GM12878 (cell line): ENCODE data around the gene GTF2F2. TPM values are rescaled to one million over a fixed set of nuclear protein-coding genes. Genes with fewer than 3 reads are reported as not detected.

Experiments used
- ATAC-seq: fragments of 200-7000 bp; cut with Tn5 transposase; 3 replicates; pipeline ENCODE4 v1.9.1; 2020; ENCODE audit warnings: mild to moderate bottlenecking, moderate library complexity
- BruUV-seq: library from RNA; stranded (reverse); fragments of 400-500 nt; replicated peaks from 2 replicates; lab custom pipeline; 2021; lab: Mats Ljungman, UMichigan
- CTCF ChIA-PET: fragments of 300-600 bp; sonication (Branson Sonifier 250); formaldehyde crosslinking; extraction: SDS; loops from one replicate; lab custom pipeline; 2021; ENCODE audit warnings: inconsistent platforms; lab: Yijun Ruan, JAX
- POLR2A ChIA-PET: fragments of 350-600 bp; formaldehyde crosslinking; extraction: SDS; loops from one replicate; lab custom pipeline; 2021; ENCODE audit warnings: inconsistent platforms; lab: Charles Lee
- RAD21 ChIA-PET: fragments of 300-600 bp; sonication (Branson Sonifier 250); formaldehyde crosslinking; loops from one replicate; lab custom pipeline; 2023; ENCODE audit warnings: antibody characterized with exemption; ENCODE audit not compliant: unreplicated experiment; lab: Charles Lee
- SMC1A ChIA-PET: fragments of 300-600 bp; sonication (Branson Sonifier 250); formaldehyde crosslinking; loops from one replicate; lab custom pipeline; 2023; ENCODE audit not compliant: unreplicated experiment, uncharacterized antibody; lab: Charles Lee
- DNase-seq: peaks from one replicate; pipeline ENCODE4 v3.0.0-alpha.2; 2011; ENCODE audit warnings: low read depth, low spot score
- FAIRE-seq: peaks from 3 replicates; lab custom pipeline; 2011; peaks lifted over from hg19 to GRCh38; lab: Jason Lieb, UNC
- H2AFZ ChIP-seq: 2 replicates; pipeline ENCODE4 v1.6.0; 2011; ENCODE audit warnings: low read depth, low read length, control low read depth; ENCODE audit not compliant: control insufficient read depth
- H3K27ac ChIP-seq: 2 replicates; pipeline ENCODE4 v1.5.1; 2011; ENCODE audit warnings: control low read depth; ENCODE audit not compliant: control insufficient read depth, insufficient read depth
- H3K27me3 ChIP-seq, 2 experiments: replicated peaks in 1 of 2; 2 replicates each; pipeline versions ENCODE4 v1.6.0 to v1.6.1; 2011; ENCODE audit warnings: low read length in 1 of 2; ENCODE audit not compliant: control insufficient read depth in 2 of 2, insufficient read depth in 2 of 2
- H3K36me3 ChIP-seq, 2 experiments: 2 replicates each; pipeline ENCODE4 v1.5.1; 2011; ENCODE audit warnings: low read length in 1 of 2; ENCODE audit not compliant: control insufficient read depth in 2 of 2, insufficient read depth in 2 of 2
- H3K4me1 ChIP-seq: 2 replicates; pipeline ENCODE4 v1.6.1; 2011; ENCODE audit warnings: mild to moderate bottlenecking, low read length, moderate library complexity, mixed read lengths; ENCODE audit not compliant: control insufficient read depth, insufficient read depth
- H3K4me2 ChIP-seq: 2 replicates; pipeline ENCODE4 v1.6.0; 2011; ENCODE audit warnings: control low read depth; ENCODE audit not compliant: control insufficient read depth, insufficient read depth
- H3K4me3 ChIP-seq: fragments of 200-600 bp; sonication (generic); 2 replicates; pipeline ENCODE4 v1.5.1; 2016
- H3K79me2 ChIP-seq: 2 replicates; pipeline ENCODE4 v1.6.0; 2011; ENCODE audit warnings: low read length; ENCODE audit not compliant: control insufficient read depth, insufficient read depth
- H3K9ac ChIP-seq: 2 replicates; pipeline ENCODE4 v1.8.0; 2011; ENCODE audit warnings: low read length, control low read depth, mixed read lengths; ENCODE audit not compliant: control insufficient read depth, insufficient read depth
- H3K9me3 ChIP-seq: replicated peaks from 3 replicates; pipeline ENCODE4 v1.5.1; 2011; ENCODE audit warnings: mild to moderate bottlenecking, low read length; ENCODE audit not compliant: control insufficient read depth, insufficient read depth
- H4K20me1 ChIP-seq: 2 replicates; pipeline ENCODE4 v1.6.0; 2011; ENCODE audit not compliant: control insufficient read depth, insufficient read depth
- BRCA1 ChIP-seq: IDR thresholded peaks from 2 replicates; pipeline ENCODE4 v1.6.1; 2011; ENCODE audit warnings: low read depth, low read length, improper control_type of control experiment
- CBX3 ChIP-seq: fragments of 200-600 bp; sonication (generic); IDR thresholded peaks from 2 replicates; pipeline ENCODE4 v1.6.1; 2016; ENCODE audit warnings: low read depth, borderline replicate concordance
- EZH2 ChIP-seq: IDR thresholded peaks from 2 replicates; pipeline ENCODE4 v1.6.1; 2012; ENCODE audit warnings: low read depth, mild to moderate bottlenecking, control low read depth, inconsistent platforms, low read length, borderline replicate concordance; ENCODE audit not compliant: control insufficient read depth
- IKZF2 ChIP-seq, 2 experiments: fragments of 450-650 bp; IDR thresholded peaks; 2 replicates each; pipeline ENCODE4 v1.6.1; 2017; ENCODE audit warnings: mild to moderate bottlenecking in 2 of 2, moderate library complexity in 2 of 2
- NR2F1 ChIP-seq: fragments of 450-650 bp; conservative IDR thresholded peaks from 2 replicates; pipeline ENCODE4 v1.6.1; 2017; ENCODE audit warnings: mild to moderate bottlenecking
- POLR2A ChIP-seq: IDR thresholded peaks from 2 replicates; pipeline ENCODE4 v1.6.1; 2011; ENCODE audit warnings: low read depth, mild to moderate bottlenecking, low read length
- RFX5 ChIP-seq: IDR thresholded peaks from 2 replicates; pipeline ENCODE4 v1.6.1; 2011; ENCODE audit warnings: low read depth, low read length, improper control_type of control experiment
- SIN3A ChIP-seq: IDR thresholded peaks from 2 replicates; pipeline ENCODE4 v1.6.1; 2012; ENCODE audit warnings: low read depth, low read length, improper control_type of control experiment
- SUPT20H ChIP-seq: IDR thresholded peaks from 2 replicates; pipeline ENCODE4 v1.6.1; 2011; ENCODE audit warnings: low read depth, mild to moderate bottlenecking, low read length, moderate library complexity, borderline replicate concordance; ENCODE audit not compliant: control insufficient read depth
- TCF12 ChIP-seq: IDR thresholded peaks from 2 replicates; pipeline ENCODE4 v1.6.1; 2011; ENCODE audit warnings: low read depth, mild to moderate bottlenecking, low read length
- WRNIP1 ChIP-seq: IDR thresholded peaks from 2 replicates; pipeline ENCODE4 v1.6.1; 2011; ENCODE audit warnings: low read depth, low read length, improper control_type of control experiment, borderline replicate concordance
- WGBS: methylation state at CpG from one replicate; pipeline ENCODE4 v1.1.6; 2016; ENCODE audit warnings: low lambda C conversion rate; ENCODE audit not compliant: insufficient replicate concordance, insufficient coverage; ENCODE audit errors: missing lambda C conversion rate; 5-methylcytosine and 5-hydroxymethylcytosine counted together
- in situ Hi-C: fragments of 300-500 bp; cut with MboI; formaldehyde crosslinking; loops from 9 replicates; pipeline ENCODE4 v1.14.3; 2018; ENCODE audit warnings: mixed read lengths
- intact Hi-C: fragments of 100-400 bp; cut with micrococcal nuclease; formaldehyde crosslinking; loops from one replicate; pipeline ENCODE4 v1.14.2; 2022; ENCODE audit not compliant: unreplicated experiment
- polyA plus RNA-seq, 11 experiments: library from polyadenylated mRNA; depleted of rRNA in 4 of 11; unstranded in 6 of 11; stranded (reverse) in 5 of 11; fragments of >200 nt; fragmentation: Nextera tagmentation in 4 of 11; fragmentation: Illumina TruSeq in 1 of 11; extraction: Ambion mirVana in 4 of 11; extraction: Trizol in 1 of 11; gene quantifications; 1 replicate in 1 of 11; 2 replicates in 10 of 11; pipeline versions ENCODE4 v1.2.1 to v1.2.3, GENCODE V29; 2011 to 2016; ENCODE audit warnings: inconsistent platforms in 2 of 11, missing spikeins in 2 of 11, low read depth in 1 of 11
- total RNA-seq, 4 experiments: library from RNA; depleted of rRNA in 3 of 4; stranded (reverse); fragments of >200 nt in 3 of 4; fragmentation: Illumina TruSeq in 1 of 4; extraction: Trizol in 1 of 4; gene quantifications; 2 replicates each; pipeline versions ENCODE4 v1.2.1 to v1.2.3, GENCODE V29; 2013 to 2021
- TF ChIP-seq, protein P1 (sequence below): IDR thresholded peaks from 2 replicates; pipeline ENCODE4 v1.6.1; 2011; ENCODE audit warnings: low read depth, mild to moderate bottlenecking, low read length, moderate library complexity, borderline replicate concordance; ENCODE audit errors: extremely low read depth
- TF ChIP-seq, protein P2 (sequence below): fragments of 150-350 bp; IDR thresholded peaks from 2 replicates; pipeline ENCODE4 v1.6.1; 2016; ENCODE audit warnings: low read depth, low read length

Gene GTF2F2
- total and polyA plus RNA-seq, 10 of the 15 experiments (the other 5 are each of a cell fraction or from before 2014, with no cell fraction given): 14.5 to 30.8 (median 22.6) TPM

DNA sequence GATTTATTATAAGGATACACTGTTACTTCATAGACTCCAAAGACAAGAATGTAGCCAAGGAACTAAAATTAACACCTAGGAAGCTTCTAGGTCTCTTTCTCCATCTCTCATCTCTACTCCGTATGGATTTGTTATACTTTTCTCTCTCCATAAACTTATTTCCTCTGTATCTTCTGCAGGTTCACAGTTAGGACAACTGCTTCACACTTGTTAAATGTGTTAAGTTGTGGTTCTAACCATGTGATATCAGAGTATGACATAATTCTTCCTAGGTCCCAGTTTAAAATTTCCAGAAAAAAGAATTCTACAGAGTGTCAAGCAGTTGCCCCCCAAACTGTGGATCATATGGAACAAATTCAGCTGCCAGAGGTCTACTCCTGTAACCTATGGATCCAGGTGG is 42.3 kb upstream of the GTF2F2 start:
- CTCF ChIA-PET: no interaction called here
- Histone ChIP-seq H3K27ac (no peak overlapping the region), H3K79me2 (no peaks in the 10 kb centered on the region), H3K9ac (no peak overlapping the region), H3K4me2 (no peak overlapping the region), H4K20me1 (no peaks in the 10 kb centered on the region), H2AFZ (no peak overlapping the region), H3K36me3 (no peaks in the 10 kb centered on the region)
- POLR2A ChIA-PET: no interaction called here
- intact Hi-C loops (no loop called here), in situ Hi-C loops (no loop called here)
- DNase-seq (no peak), FAIRE-seq (no peak), ATAC-seq (no peak)
- TF ChIP-seq SIN3A (no peak), IKZF2 (IDR thresholded peaks at IDR 0.05) (0 out of 4 replicates have a peak, but pooled peaks of 1 of the 2 experiments have one; percentile 13)
- TF ChIP-seq, all 136 proteins: peak for 1
- BruUV-seq: no TSS peak
- 41% methylated on average over 1 of the region's 1 CpG for WGBS
- no peaks in the 10 kb centered on the region for H3K9me3 ChIP-seq
- SMC1A ChIA-PET: no interaction called here
- H3K4me1 ChIP-seq: no peaks in the 10 kb centered on the region
- no peak overlapping the region for H3K4me3 ChIP-seq
- no peaks in the 10 kb centered on the region; a peak in 1 of 4 replicates for H3K27me3 ChIP-seq
- RAD21 ChIA-PET: no interaction called here

GRCh38 chr13:45082964-45083363 is 37.3 kb upstream of the GTF2F2 start:
- Histone ChIP-seq H3K4me1 (no peaks in the 10 kb centered on the region), H3K27ac (no peak overlapping the region), H3K9ac (no peak overlapping the region), H2AFZ (no peak overlapping the region), H3K36me3 (no peaks in the 10 kb centered on the region), H3K9me3 (no peaks in the 10 kb centered on the region), H3K4me3 (no peak overlapping the region), H3K27me3 (no peaks in the 10 kb centered on the region; a peak in 1 of 4 replicates), H3K79me2 (no peaks in the 10 kb centered on the region), H4K20me1 (no peaks in the 10 kb centered on the region), H3K4me2 (no peak overlapping the region)
- FAIRE-seq: no peak
- DNase-seq: no peak
- RAD21 ChIA-PET: no interaction called here
- in situ Hi-C loops: no loop called here
- POLR2A ChIA-PET: no interaction called here
- 33% methylated on average over 6 of the region's 6 CpGs for WGBS
- intact Hi-C loops: no loop called here
- TF ChIP-seq EZH2: no peak
- TF ChIP-seq WRNIP1: no peak
- no peak for TF ChIP-seq NR2F1
- TF ChIP-seq SUPT20H: no peak
- TF ChIP-seq, protein P1, sequence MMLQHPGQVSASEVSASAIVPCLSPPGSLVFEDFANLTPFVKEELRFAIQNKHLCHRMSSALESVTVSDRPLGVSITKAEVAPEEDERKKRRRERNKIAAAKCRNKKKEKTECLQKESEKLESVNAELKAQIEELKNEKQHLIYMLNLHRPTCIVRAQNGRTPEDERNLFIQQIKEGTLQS: no peak
- TF ChIP-seq POLR2A: no peak
- TF ChIP-seq CBX3: no peak
- TF ChIP-seq, protein P2, sequence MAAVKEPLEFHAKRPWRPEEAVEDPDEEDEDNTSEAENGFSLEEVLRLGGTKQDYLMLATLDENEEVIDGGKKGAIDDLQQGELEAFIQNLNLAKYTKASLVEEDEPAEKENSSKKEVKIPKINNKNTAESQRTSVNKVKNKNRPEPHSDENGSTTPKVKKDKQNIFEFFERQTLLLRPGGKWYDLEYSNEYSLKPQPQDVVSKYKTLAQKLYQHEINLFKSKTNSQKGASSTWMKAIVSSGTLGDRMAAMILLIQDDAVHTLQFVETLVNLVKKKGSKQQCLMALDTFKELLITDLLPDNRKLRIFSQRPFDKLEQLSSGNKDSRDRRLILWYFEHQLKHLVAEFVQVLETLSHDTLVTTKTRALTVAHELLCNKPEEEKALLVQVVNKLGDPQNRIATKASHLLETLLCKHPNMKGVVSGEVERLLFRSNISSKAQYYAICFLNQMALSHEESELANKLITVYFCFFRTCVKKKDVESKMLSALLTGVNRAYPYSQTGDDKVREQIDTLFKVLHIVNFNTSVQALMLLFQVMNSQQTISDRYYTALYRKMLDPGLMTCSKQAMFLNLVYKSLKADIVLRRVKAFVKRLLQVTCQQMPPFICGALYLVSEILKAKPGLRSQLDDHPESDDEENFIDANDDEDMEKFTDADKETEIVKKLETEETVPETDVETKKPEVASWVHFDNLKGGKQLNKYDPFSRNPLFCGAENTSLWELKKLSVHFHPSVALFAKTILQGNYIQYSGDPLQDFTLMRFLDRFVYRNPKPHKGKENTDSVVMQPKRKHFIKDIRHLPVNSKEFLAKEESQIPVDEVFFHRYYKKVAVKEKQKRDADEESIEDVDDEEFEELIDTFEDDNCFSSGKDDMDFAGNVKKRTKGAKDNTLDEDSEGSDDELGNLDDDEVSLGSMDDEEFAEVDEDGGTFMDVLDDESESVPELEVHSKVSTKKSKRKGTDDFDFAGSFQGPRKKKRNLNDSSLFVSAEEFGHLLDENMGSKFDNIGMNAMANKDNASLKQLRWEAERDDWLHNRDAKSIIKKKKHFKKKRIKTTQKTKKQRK: no peak
- TF ChIP-seq RFX5: no peak
- TF ChIP-seq TCF12: no peak
- TF ChIP-seq BRCA1: no peak
- ATAC-seq: no peak
- CTCF ChIA-PET: no interaction called here
- SMC1A ChIA-PET: interaction anchor here (1.3 kb wide), 1 partner anchor 26 kb away, joined by 4 read pairs; no protein-coding TSS in a partner anchor
- BruUV-seq: no TSS peak
